Measurements from ENCODE around the gene EIF4G1. TPM values are rescaled to one million over a fixed set of nuclear protein-coding genes. Genes with fewer than 3 reads are reported as not detected.

EIF4G1 gene
- total RNA-seq, 4 donors from 2014 or later: 133 to 269 (median 170) TPM

DNA sequence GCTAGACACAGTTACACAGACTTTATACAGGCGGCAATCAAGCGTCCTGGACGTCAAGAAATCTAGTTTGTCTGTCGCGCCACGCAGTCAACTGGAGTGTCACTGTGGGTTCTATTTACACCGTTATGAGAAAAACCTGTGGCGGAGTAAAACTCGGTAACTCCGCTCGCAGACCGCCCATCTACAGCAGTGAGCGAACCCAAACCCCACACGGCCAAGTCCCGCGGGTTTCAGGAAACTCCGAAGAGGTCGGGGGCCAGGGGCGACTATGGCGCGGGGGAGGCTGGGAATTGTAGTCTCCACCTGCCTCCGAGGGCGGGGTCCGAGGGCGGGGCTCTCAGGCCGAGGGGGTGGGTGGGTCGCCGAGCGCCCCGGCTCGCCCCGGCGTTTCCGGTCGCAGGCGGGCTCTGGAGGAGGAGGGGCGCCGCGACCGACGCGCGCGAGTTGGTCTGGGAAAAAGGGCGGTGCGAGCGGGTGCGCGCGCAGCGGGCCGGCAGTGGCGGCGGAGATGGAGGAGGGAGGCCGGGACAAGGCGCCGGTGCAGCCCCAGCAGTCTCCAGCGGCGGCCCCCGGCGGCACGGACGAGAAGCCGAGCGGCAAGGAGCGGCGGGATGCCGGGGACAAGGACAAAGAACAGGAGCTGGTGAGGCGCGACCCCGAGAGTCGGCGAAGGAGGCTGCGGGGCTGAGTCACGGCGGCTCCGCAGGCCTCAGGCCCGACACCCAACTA is 15.5 kb upstream of the EIF4G1 start, which contains the start of gene PSMD2:
Gene PSMD2, plus strand, starts transcription at position 483 of the 729 bp plus-strand sequence. Its CDS starts 26 bp downstream, at position 509.
- DNase-seq: peak; percentile 98
- Histone ChIP-seq H3K27me3 (no peaks in the 10 kb centered on the region), H3K27ac (peak within 1 kb of the TSS; percentile 83 to 90), H3K4me3 (peak within 1 kb of the TSS; percentile 82 to 94), H3K4me1 (peaks cover 0 to 5% of the 10 kb centered on the region in 2 donors), H3K9me3 (no peaks in the 10 kb centered on the region), H3K36me3 (no peaks in the 10 kb centered on the region)
- TF ChIP-seq, protein P1, sequence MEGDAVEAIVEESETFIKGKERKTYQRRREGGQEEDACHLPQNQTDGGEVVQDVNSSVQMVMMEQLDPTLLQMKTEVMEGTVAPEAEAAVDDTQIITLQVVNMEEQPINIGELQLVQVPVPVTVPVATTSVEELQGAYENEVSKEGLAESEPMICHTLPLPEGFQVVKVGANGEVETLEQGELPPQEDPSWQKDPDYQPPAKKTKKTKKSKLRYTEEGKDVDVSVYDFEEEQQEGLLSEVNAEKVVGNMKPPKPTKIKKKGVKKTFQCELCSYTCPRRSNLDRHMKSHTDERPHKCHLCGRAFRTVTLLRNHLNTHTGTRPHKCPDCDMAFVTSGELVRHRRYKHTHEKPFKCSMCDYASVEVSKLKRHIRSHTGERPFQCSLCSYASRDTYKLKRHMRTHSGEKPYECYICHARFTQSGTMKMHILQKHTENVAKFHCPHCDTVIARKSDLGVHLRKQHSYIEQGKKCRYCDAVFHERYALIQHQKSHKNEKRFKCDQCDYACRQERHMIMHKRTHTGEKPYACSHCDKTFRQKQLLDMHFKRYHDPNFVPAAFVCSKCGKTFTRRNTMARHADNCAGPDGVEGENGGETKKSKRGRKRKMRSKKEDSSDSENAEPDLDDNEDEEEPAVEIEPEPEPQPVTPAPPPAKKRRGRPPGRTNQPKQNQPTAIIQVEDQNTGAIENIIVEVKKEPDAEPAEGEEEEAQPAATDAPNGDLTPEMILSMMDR (IDR thresholded peaks at IDR 0.05): peak in 1 of 4 experiments; percentile 12
- TF ChIP-seq POLR2A (IDR thresholded peaks at IDR 0.05): peak; percentile 51 to 84
- intact Hi-C loops (cut with DNase I; ENCODE audit: low total_unique reads): no loop called here

DNA sequence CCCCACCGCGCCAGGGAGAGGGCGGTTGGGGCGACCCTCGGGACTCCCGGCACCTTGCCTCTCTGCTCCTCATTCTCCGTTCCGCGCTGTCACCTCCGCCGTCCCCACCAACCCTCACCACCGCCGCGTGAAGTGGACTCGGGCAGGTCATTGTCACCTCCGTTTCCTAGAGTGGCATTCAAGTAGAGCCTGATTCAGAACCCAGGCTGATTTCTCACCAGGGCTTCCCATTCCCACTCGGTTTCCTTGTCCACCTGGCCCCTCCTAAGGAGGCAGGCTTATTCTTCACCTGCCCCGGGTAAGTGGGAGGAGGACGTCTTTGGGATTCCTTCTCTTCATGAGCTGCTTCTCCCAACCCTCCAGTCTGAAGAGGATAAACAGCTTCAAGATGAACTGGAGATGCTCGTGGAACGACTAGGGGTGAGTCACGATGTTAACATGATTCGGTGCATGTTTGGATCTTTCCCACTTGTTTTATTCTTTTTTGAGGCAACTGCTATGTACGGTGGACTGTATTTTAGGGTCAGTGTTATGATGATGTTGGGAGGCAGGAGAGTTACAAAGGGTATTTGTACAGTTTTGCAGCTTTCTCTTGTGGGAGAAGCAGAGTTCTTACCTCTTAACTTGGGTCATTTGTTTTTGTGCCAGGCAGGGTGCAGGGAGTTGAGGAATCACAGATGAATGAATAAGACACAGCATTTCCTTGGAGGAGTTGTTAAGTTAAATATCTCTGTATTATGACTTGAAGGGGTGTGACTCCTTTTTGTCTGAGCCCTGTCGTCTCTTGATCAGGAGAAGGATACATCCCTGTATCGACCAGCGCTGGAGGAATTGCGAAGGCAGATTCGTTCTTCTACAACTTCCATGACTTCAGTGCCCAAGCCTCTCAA is 14.7 kb upstream of the EIF4G1 start:
- no peaks in the 10 kb centered on the region for H3K9me3 ChIP-seq
- H3K27ac ChIP-seq: peak overlapping the region; percentile 83 to 90
- H3K4me3 ChIP-seq: peak overlapping the region; percentile 82 to 94
- intact Hi-C loops (cut with DNase I; ENCODE audit: low total_unique reads): loop anchor here (5.0 kb wide), 1 partner anchor 53 kb away; no protein-coding TSS in a partner anchor
- no peak for DNase-seq
- H3K4me1 ChIP-seq: peaks cover 0 to 5% of the 10 kb centered on the region in 2 donors
- H3K27me3 ChIP-seq: no peaks in the 10 kb centered on the region
- TF ChIP-seq, protein P1 (IDR thresholded peaks at IDR 0.05): no peak
- no peak for TF ChIP-seq POLR2A (IDR thresholded peaks at IDR 0.05)
- no peaks in the 10 kb centered on the region for H3K36me3 ChIP-seq

DNA sequence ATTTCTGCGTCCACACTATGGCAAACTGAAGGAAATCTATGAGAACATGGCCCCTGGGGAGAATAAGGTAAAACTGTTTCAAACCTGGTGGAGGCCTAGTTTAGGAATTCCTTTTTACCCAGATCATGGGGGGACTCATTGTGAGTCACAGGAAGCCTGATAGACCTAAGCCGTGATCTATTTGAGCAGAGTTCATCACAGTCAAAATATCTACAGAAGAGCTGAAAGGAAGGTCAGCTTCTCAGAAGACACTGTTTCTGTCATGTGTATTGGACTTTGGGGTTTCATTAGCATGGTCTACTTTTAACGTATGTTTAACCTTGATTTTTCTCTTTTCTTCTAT is 14.1 kb upstream of the EIF4G1 start:
- no peaks in the 10 kb centered on the region for H3K27me3 ChIP-seq
- no peaks in the 10 kb centered on the region for H3K9me3 ChIP-seq
- no peak overlapping the region for H3K27ac ChIP-seq
- intact Hi-C loops (cut with DNase I; ENCODE audit: low total_unique reads): loop anchor here (5.0 kb wide), 1 partner anchor 52 kb away; no protein-coding TSS in a partner anchor
- no peak for DNase-seq
- TF ChIP-seq, protein P1 (IDR thresholded peaks at IDR 0.05): no peak
- no peak for TF ChIP-seq POLR2A (IDR thresholded peaks at IDR 0.05)
- H3K36me3 ChIP-seq: no peaks in the 10 kb centered on the region
- H3K4me1 ChIP-seq: peaks cover 0 to 5% of the 10 kb centered on the region in 2 donors
- no peak overlapping the region for H3K4me3 ChIP-seq

DNA sequence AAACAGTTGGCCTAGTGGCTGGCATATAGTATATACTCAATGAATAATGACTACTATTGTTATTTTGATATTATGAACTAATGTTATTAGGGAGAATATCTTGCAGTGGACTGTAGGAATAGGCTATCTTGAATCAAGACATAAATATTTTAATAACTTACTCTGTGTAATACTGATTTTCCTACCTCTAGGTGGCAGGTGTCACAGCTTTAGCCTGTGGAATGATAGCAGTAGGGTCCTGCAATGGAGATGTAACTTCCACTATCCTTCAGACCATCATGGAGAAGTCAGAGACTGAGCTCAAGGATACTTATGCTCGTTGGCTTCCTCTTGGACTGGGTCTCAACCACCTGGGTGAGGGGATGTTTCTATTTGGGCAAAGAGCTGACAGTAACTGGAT is 8.8 kb upstream of the EIF4G1 start:
- TF ChIP-seq, protein P1 (IDR thresholded peaks at IDR 0.05): peak in 2 of 4 experiments; percentile 13 to 16
- no peak for TF ChIP-seq POLR2A (IDR thresholded peaks at IDR 0.05)
- H3K36me3 ChIP-seq: no peaks in the 10 kb centered on the region
- no peaks in the 10 kb centered on the region for H3K27me3 ChIP-seq
- H3K9me3 ChIP-seq: no peaks in the 10 kb centered on the region
- H3K27ac ChIP-seq: no peak overlapping the region
- no peak for DNase-seq
- no peak overlapping the region for H3K4me3 ChIP-seq
- no peaks in the 10 kb centered on the region for H3K4me1 ChIP-seq
- intact Hi-C loops (cut with DNase I; ENCODE audit: low total_unique reads): no loop called here

Data from uterus (tissue), 4 donors.